NCI-H187 treated with DMSO at 0.1 percent for 48 hours (cell line): Measurements from ENCODE around the gene RNF213.
"Not testable (repeated sequence)": the region's sequence is repeated elsewhere in the genome, so short reads cannot be mapped to it uniquely, and the experiment has no call there.

Source experiments
- DNase-seq: peaks from one replicate; lab custom pipeline; 2025; lab: John Stamatoyannopoulos, UW

Gene RNF213

DNA sequence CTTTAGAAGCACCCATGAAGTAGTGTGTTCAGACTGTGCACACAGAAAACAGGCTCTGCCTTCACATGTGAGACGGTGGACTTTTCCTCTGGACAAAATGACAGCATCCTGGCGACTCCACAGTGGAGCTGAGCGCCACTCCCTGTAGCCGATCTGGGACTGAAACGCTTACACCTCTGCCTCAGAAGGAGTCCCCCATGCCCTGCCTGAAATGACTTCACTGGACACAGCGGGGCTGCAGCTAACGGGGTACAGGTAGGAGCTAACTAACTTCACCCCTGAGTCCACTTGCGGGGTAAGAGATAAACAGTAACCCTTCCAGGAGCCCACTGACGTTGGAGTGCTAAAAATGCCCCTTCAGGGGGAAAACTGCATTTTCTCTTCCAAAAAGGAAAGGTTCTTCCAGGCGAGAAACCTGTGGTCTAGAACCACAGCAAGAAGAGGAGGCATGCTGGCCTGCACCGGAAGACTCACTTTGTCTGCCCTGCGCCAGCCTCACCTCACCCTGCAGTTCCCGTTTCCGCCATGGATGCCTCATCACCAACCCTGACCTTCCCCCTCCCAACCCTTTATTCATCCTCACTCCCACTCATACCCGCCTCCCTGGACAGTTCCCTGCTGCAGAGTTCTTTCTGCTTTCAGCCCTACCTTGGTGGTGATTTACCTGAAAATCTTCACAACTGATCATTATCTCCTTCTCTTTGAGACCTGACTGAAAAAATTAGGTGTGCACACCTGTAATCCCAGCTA, 134.9 kb downstream of the RNF213 start:
- no peak for DNase-seq

DNA sequence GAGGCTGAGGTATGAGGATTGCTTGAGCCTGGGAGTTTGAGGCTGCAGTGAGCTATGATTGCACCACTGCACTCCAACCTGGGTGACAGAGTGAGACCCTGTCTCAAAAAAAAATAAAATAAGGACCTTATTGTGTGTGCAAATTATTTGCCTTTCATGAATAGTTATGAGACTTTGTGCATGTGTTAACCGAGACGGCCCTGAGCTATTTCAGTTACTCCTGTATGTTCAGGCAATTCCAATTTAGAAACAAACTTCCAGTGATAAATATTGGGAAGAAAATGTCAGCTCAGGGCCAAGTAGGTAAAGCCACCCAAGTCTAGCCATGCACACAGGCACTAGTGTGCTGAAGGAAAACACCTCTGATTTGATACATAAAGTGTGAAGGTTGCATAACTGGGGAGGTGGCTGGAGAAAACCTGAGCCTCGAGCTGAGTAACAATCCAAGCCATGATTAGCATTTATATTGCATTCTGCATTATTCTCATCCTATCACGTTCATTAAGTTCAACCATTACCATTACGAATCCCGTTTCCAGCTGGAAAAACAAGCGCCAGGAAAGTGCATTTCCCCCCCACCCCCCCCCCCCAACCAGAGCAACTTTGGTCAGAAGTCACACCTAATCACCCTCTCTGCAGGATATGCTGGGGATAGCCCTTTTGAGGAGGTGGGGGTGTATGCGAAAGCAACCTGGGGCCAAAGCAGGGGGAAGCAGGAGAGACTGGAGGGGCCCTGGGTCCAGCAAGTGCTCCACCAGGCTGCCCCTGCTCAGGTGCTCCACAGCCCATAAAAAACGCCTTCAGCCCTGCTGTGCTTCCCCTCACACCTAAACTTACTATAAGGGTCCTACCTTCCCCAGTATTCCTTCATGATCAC, 135.7 kb downstream of the RNF213 start:
- no peak for DNase-seq

DNA sequence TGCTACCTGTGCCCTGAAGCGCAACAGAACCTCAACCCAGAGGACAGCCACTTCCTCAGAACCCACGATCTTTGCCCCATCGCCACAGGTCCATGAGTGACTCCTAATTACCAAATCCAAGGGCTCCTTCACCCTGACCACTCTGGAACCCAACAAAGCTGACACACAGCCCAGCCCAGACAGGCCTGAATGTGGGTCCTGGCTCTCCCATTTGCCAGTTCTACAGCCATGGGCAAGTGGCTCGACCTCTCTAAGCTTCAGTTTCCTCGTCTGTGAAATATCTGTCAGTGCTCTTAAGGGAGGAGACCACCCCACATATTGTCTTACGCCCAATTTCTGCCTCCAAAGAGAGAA, 136.4 kb downstream of the RNF213 start:
- DNase-seq = no peak

DNA sequence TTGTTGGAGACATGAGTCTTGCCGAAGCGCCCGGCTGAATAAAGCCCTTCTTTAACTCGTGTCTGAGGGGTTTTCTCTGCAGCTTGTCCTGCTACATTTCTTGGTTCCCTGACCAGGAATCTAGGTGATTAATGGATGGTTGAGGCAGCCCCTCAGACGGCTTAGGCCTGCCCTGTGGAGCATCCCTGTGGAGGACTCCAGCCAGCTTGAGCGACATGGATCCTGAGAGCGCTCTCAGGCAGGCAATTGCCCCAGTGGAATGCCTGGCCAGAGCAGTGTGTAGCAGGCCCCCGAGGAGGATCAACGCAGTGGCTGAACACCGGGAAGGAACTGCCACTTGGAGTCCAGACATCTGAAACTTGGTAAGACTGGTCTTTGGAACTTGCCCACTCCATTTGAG, 137.0 kb downstream of the RNF213 start:
- no peak for DNase-seq

DNA sequence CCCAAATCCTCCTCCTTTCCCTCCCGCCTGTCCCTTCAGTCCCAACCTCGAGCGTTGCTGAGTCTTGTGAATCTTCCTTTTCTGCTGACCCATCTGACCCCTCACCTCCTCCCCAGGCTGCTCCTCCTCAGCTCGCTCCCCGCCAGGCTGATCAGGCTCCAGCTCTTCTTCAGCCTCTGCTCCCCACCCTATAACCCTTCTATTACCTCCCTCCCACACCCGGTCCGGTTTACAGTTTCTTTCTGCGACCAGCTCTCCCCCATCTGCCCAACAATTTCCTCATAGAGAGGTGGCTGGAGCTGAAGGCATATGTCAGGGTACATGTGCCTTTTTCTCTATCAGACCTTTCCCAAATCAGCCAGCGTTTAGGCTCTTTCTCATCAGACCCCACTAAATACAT, 140.4 kb downstream of the RNF213 start:
- not testable (repeated sequence) for DNase-seq

DNA sequence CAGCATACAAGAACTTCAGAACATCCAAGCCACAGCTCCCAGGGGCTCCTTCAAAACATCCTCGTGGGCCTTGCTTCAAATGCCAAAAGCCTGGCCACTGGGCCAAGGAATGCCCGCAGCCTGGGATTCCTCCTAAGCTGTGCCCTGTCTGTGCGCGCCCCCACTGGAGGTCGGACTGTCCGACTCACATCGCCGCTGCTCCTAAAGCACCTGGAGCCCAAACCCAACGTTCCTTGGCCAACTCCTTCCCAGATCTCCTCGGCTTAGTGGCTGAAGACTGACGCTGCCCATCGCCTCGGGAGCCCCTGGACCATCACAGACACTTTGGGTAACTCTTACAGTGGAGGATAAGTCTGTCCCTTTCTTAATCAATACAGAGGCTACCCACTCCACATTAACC, 141.4 kb downstream of the RNF213 start:
- not testable (repeated sequence) for DNase-seq

DNA sequence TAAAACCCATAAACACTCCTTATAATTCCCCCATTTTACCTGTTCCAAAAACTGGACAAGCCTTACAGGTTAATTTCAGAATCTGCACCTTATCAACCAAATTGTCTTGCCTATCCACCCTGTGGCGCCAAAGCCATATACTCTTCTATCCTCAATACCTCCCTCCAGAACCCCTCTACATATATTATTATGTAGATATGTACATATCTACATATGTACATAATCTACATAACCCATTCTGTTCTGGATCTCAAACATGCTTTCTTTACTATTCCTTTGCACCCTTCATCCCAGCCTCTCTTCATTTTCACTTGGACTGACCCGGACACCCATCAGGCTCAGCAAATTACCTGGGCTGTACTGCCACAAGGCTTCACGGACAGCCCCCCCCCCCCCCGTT, 142.3 kb downstream of the RNF213 start:
- no peak for DNase-seq

DNA sequence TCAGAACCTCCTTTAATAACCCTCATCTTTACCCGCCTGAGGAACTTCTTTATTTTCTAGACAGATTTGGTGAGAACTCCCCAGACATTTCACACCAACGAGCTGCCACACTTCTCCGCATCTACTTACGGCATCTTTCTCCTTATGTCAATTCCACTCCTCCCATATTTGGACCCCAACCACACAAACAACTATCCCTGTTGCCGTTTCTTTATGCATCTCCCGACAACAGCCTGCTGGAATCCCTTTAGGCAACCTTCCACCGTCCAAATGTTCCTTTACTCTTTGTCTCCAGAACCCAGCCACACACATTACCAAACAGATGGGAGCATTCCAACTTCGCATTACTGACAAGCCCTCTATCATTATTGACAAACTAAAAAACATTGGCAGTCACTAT, 145.5 kb downstream of the RNF213 start:
- no peak for DNase-seq

DNA sequence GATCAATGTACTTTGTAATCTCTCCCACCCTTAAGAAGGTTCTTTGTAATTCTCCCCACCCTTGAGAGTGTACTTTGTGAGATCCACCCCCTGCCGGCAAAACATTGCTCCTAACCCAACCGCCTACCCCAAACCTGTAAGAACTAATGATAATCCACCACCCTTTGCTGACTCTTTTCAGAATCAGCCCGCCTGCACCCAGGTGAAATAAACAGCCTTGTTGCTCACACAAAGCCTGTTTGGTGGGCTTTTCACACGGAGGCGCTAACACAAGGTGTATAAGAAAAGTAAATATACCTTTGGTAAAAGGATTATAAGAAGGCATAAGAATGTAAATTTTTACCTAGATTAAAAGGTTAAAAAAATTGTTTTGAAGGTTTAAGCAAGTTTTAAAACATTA, 147.3 kb downstream of the RNF213 start:
- not testable (repeated sequence) for DNase-seq

DNA sequence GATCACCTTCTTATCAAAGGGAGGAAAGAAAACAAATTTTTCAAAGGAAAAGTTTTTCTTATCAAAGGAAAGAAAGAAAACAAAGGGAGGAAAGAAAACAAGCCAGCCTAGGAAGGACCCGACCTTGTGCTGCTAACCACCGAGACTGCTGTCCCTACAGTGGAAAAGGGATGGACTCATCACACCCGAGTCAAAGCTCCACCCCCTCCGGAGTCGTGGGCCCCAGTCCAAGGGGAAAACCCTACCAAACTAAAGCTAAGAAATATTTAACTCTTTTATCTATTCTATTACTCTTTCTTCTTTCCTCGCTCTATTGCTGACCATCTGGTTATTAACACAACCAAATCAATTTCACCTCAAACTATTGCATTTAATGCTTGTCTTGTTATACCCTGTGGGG, 148.2 kb downstream of the RNF213 start:
- DNase-seq = no peak

DNA sequence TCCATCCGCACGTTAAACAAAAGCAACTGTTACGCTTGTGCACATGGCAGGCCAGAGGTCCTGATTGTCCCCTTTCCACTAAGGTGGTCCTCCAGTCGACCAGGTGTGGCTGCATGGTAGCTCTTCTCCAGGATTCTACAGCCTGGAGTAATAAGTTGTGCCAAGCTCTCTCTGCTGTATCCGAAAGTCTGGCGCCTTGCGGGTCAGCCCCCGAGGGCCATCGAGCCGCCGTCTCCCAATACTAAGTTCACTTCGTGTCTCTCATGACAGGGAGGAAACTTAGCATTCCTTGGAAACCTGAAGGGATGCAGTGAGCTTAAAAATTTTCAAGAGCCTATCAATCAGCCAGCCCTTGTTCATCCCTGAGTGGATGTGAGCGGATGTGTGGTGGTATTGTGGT, 149.0 kb downstream of the RNF213 start:
- DNase-seq = no peak

DNA sequence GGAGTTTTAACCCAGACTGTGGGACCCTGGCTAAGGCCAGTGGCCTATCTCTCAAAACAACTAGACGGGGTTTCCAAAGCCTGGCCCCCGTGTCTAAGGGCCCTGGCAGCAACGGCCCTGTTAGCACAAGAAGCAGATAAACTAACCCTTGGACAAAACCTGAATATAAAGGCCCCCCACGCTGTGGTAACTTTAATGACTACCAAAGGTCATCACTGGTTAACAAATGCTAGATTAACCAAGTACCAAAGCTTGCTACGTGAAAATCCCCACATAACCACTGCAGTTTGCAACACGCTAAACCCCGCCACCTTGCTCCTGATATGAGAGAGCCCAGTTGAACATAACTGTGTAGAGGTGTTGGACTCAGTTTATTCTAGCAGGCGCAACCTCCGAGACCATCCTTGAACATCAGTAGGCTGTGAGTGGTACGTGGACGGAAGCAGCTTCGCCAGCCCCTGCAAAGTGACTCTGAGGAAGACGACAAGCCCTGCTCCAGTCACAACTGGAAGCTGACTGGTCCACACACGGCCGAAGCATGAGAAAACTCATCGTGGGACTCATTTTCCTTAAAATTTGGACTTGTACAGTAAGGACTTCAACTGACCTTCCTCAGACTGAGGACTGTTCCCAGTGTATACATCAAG, 149.9 kb downstream of the RNF213 start:
- not testable (repeated sequence) for DNase-seq

DNA sequence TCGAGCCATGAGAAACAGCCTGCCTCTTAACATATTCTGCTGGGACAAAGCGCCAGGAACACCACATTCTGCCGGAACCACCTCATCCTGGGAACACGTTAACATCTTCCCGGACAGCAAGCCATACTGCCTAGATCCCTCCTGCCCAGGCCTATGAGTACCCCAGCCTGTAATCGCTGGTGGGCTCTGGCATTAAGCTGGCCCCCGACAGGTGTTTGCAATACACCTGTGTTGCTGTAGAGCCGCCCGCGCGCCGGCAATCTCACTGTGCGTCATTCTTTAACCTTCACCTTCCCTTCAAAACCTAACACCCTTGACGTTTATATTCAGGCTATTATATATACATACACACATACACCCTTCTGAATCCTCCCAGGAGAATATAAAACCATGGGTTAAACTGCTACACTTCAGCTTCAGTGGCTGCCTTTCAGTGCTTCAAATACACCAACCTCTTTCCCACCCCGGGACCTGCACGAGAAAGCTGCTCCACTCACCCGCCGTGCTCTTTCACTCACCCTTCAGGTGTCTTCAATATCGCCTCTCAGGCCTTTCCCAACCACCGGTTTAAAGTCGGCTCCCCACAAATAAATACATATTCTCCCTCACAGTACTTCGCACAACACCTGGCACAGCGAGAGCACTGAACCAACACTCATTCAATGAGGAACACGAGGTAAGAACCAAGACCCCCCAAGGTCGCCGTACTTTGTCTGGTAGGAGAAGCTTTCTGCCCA, 153.3 kb downstream of the RNF213 start:
- DNase-seq = no peak

DNA sequence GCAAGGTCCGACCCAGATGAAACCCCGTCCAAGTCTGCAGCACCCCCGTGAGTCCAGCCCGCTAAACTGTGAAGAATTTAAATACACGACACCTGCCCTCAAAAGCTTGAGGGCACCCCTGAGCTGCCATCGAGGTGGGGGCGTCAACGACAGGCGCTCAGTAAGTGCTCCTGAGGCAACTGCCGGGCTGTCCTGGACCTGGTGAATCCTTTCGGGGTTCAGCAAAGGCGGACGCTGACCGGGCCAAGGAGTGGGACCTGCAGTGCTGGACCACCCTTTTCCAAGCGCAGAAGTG, 153.8 kb downstream of the RNF213 start:
- DNase-seq = no peak

DNA sequence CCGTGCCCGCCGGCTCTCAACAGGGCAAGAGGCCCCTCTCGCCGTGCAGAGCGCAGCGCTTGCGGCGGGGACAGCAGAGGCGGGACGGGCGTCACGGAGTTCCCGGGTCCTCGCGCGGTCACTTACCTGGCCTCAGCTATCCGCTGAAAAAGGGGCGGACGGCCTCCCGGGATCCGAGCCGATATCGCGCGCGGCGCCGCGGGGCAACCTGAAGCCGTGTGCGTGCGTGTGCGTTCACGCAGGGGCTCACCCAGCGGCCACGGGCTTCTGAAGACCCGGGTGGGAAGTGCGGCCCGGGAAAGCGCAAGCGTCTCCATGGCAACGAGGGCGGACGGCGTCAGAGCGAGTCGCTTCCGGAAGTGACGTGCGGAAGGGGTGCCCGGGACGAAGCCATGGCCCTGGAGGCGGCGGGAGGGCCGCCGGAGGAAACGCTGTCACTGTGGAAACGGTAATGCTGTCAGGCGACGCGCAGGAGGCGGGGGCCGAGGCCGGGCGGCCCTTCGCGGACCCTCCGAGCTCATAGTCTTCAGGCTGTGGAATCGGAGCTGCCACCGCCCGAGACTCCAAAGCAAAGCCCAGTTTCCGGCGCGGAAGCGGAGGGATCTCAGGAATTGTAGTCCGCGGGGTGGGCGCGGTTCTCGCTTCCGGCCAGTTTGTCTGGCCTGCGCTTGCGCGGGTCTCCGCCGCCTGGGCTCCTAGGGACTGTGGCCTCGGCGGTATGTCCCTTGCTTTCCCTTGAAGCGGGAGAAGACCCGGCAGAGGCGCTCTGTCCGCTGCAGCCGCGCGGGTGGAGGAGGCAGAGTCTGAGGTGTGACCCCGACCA, 154.4 kb downstream of the RNF213 start, which contains the start of gene ENDOV:
TSS of gene ENDOV (plus strand) at position 365 of the 823 bp plus-strand sequence. CDS start at position 393, 28 bp downstream.
- peak; percentile 30 for DNase-seq

DNA sequence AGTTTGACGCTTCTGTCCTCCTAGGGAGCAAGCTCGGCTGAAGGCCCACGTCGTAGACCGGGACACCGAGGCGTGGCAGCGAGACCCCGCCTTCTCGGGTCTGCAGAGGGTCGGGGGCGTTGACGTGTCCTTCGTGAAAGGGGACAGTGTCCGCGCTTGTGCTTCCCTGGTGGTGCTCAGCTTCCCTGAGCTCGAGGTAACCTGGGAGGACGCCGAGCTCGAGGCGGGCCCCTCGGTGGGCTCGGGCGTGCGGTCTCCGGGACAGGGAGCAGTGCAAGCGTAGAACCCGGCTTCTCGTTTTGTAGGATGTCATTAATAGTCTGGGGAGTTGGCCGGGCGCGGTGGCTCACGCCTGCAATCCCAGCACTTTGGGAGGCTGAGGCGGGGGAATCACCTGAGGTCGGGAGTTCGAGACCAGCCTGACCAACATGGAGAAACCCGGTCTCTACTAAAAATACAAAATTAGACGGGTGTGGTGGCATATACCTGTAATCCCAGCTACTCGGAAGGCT, 155.0 kb downstream of the RNF213 start:
- DNase-seq = no peak

DNA sequence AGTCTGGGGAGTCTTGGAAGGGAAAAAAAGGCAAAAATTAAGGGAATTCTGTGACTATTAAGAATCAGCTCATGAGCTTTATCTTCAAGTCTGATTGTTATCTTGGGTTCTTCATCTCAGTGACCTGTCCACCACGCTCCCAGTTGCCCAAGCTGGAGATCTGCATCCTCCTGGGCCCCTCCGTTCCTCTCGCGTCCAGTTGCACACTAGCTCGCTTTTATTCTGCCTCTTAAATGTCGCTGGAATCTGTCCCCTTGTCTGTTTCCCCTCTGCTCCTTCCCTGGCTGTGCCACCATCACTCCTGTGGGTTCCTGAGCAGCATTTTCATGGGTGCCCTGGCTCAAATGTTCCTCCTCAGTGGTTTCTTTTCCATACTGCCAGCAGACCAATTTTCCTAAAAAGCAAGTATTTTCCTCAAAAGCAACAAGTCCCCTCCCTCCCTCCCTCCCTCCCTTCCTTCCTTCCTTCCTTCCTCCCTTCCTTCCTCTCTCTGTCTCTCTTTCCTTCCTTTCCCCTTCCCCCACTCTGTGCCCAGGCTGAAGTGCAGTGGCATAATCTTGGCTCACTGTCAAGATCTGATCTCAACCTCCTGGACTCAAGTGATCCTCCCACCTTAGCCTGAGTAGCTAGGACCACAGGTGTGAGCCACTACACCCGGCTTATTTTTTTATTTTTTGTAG, 155.7 kb downstream of the RNF213 start:
- DNase-seq = no peak

DNA sequence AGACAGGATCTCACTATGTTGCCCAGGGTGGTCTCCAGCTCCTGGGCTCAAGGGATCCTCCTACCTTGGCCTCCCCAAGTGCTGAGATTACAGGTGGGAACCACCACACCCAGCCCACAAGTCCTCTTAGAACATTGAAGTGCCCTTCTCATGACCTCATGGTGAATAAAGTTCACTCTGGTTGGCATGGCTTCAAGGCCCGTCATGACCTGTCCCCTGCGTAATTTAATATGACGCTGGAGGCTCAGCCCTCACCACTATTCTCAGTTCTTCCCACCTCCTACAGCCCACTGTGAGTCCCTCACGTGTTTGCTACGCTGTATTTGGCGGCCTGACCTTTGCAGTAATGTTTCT, 156.3 kb downstream of the RNF213 start:
- no peak for DNase-seq

DNA sequence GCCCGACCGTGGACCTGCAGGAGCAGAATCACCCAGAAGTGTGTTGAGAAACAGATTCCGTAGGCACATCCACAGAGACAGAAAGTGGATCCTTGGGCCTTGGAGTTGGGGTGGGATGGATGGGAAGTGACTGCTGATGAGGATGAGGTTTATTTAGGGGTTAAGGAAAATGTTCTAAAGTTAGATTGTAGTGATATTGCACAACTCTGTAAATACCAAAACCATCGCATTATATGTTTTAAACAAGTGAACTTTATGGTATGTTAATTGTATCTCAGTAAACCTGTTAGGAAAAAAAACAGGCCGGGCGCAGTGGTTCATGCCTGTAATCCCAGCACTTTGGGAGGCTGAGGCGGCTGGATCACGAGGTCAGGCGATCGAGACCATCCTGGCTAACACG, 157.9 kb downstream of the RNF213 start:
- no peak for DNase-seq

DNA sequence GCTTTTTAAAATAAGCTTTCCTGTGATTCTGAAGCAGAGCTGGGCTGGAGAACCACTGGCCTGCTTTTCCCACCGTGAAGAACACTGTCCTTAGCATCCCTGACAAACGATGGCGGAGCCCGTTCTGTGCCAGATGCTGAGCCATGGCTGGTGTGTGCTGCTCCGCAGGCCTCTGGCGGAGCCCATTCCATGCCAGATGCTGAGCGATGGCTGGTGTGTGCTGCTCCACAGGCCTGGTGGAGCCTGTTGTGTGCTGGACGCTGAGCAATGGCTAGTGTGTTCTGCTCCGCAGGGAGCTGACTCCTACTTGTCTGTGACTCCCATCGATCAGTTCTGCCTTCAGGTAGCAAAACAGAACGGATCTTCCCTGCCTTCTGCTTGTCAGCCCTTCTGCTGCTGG, 158.6 kb downstream of the RNF213 start:
- no peak for DNase-seq
